HG02852 (cell line): ENCODE results near the gene NOS1AP.
"Not testable (repeated sequence)": the region's sequence is repeated elsewhere in the genome, so short reads cannot be mapped to it uniquely, and the experiment has no call there.

Source experiments
- ATAC-seq: cut with Tn5 transposase; IDR thresholded peaks from one replicate; pipeline ENCODE4 v1.9.1; 2021; ENCODE audit warnings: mild to moderate bottlenecking, moderate library complexity; ENCODE audit not compliant: unreplicated experiment

The NOS1AP gene

GRCh38 chr1:162069334-162070093 lies at the start of gene NOS1AP:
TSS of gene NOS1AP (plus strand) at chr1:162069691. CDS start at chr1:162070178, 487 bp downstream.
- peak; percentile 96 for ATAC-seq

GRCh38 chr1:162020150-162020549 lies 49.3 kb upstream of the NOS1AP start:
- ATAC-seq: no peak

GRCh38 chr1:162021124-162021523 lies 48.4 kb upstream of the NOS1AP start:
- ATAC-seq: no peak

GRCh38 chr1:162022626-162023025 lies 46.9 kb upstream of the NOS1AP start:
- no peak for ATAC-seq

GRCh38 chr1:162023181-162023546 lies 46.3 kb upstream of the NOS1AP start:
- ATAC-seq: no peak

- ATAC-seq: peak; percentile 73
Measured at GRCh38 chr1:162023547-162024501, 45.7 kb upstream of the NOS1AP start, which contains the start of gene OLFML2B. TSS of gene OLFML2B (minus strand) at chr1:162023869. CDS start at chr1:162023430, 439 bp downstream.

- no peak for ATAC-seq
Measured at GRCh38 chr1:162025541-162025940, 44.0 kb upstream of the NOS1AP start.

GRCh38 chr1:162026881-162027280 lies 42.6 kb upstream of the NOS1AP start:
- no peak for ATAC-seq

- ATAC-seq: no peak
Measured at GRCh38 chr1:162028726-162029125, 40.8 kb upstream of the NOS1AP start.

- no peak for ATAC-seq
Measured at GRCh38 chr1:162029157-162029556, 40.3 kb upstream of the NOS1AP start.

- ATAC-seq: no peak
Measured at GRCh38 chr1:162030759-162031280, 38.7 kb upstream of the NOS1AP start.

- no peak for ATAC-seq
Measured at GRCh38 chr1:162033428-162033827, 36.1 kb upstream of the NOS1AP start.

GRCh38 chr1:162035241-162035640 lies 34.2 kb upstream of the NOS1AP start:
- no peak for ATAC-seq

GRCh38 chr1:162036163-162036562 lies 33.3 kb upstream of the NOS1AP start:
- no peak for ATAC-seq

GRCh38 chr1:162038624-162039023 lies 30.9 kb upstream of the NOS1AP start:
- ATAC-seq: no peak

- ATAC-seq: no peak
Measured at GRCh38 chr1:162040001-162040400, 29.5 kb upstream of the NOS1AP start.

GRCh38 chr1:162040657-162041056 lies 28.8 kb upstream of the NOS1AP start:
- ATAC-seq: no peak

- no peak for ATAC-seq
Measured at GRCh38 chr1:162042361-162042760, 27.1 kb upstream of the NOS1AP start.

- no peak for ATAC-seq
Measured at GRCh38 chr1:162046921-162047320, 22.6 kb upstream of the NOS1AP start.

- not testable (repeated sequence) for ATAC-seq
Measured at GRCh38 chr1:162053949-162054348, 15.5 kb upstream of the NOS1AP start.

- no peak for ATAC-seq
Measured at GRCh38 chr1:162055062-162055461, 14.4 kb upstream of the NOS1AP start.
